GM21619 (cell line): ENCODE results near the gene CCR2.
A peak's percentile ranks its signal among the peaks of the same experiment; 100 is the strongest.
"Not testable (repeated sequence)": the region's sequence is repeated elsewhere in the genome, so short reads cannot be mapped to it uniquely, and the experiment has no call there.

ENCODE experiments used
- ATAC-seq: cut with Tn5 transposase; IDR thresholded peaks from one replicate; pipeline ENCODE4 v1.9.1; 2021; ENCODE audit not compliant: unreplicated experiment

CCR2 gene

GRCh38 chr3:46353647-46354410, at the start of gene CCR2:
Gene CCR2 (plus strand): TSS chr3:46354111. CDS start chr3:46357528, 3,417 bp downstream.
- no peak for ATAC-seq

GRCh38 chr3:46304739-46305138, 49.2 kb upstream of the CCR2 start:
- ATAC-seq = no peak

- no peak for ATAC-seq
These were observed 40.9 kb upstream of the CCR2 start for GRCh38 chr3:46312991-46313390.

GRCh38 chr3:46314517-46314916, 39.4 kb upstream of the CCR2 start:
- no peak for ATAC-seq

GRCh38 chr3:46316206-46316605, 37.7 kb upstream of the CCR2 start:
- no peak for ATAC-seq

DNA sequence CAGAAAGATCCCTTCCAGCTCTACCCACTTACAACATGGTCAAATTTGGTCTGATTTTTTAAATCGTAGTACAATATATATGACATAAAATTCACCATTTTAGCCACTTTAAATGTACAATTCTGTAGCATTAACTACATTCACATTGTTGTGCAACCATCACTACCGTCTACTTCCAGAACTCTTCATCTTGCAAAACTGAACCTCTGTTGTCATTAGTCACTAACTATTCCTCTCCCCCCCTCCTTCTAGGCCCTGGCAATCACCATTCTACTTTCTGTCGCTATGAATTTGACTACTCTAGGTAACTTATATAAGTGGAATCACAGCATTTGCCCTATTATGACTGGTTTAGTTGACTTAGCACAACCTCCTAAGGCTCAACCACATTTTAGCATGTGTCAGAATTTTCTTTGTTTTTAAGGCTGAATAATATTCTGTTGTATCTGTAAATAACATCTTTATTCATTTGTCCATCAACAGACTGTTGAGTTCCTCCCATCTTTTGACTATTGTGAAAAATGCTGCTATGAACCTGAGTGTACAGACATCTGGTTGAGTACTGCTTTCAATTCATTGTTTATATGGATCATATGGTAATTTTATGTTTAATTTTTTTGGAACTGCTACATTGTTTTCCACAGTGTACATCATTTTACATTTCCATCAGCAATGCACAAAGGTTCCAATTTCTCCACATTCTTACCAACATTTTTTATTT, 35.5 kb upstream of the CCR2 start:
- ATAC-seq = no peak

DNA sequence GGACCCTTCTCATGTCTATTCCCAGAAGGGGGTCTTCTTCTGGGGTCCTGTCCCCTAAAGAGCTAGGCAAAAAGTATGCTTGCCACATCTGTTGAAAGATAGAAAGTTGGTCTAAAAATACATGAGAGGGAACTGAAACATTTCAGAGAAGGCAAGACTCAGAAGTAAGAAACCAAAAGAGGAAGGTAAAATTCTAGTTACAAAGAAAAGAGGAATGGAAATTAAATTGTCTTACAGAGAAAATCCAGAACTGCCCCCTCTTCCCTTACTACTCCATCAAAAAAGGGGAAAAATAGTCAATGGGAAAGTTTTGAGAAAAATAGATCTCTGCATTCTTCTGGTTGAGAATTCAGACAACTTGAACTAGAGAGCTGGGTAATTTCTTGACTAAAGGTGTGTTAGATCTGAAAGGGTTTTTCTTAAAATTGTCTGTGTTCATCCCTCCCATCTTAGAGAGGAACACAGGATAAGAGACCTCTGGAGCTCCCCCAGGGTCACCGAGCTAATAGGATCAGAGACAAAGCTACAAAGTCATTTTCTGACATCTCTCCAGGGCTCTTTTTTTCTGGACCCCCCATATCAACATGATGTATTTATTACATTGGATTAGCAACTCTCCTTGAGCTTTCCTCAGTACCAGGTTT, 32.3 kb upstream of the CCR2 start:
- ATAC-seq = no peak

DNA sequence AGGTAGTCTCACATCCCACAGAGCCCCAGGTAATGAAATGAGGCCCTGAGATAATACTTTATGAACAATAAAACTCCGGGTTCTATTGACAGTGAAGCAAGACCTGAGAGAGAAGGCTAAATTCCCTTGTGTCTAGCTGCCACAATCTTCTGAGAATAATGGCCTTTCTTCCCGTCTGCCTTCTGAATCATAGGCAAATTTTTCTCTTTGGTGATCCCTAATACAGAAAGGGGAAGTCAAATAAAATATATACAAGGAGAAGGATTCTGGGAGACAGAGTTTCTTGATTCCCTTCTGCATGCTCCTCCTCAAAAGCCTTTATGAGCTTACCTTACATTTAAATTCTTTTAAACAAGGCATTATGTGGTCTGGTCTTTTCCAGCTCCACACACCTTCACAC, 29.9 kb upstream of the CCR2 start:
- no peak for ATAC-seq

DNA sequence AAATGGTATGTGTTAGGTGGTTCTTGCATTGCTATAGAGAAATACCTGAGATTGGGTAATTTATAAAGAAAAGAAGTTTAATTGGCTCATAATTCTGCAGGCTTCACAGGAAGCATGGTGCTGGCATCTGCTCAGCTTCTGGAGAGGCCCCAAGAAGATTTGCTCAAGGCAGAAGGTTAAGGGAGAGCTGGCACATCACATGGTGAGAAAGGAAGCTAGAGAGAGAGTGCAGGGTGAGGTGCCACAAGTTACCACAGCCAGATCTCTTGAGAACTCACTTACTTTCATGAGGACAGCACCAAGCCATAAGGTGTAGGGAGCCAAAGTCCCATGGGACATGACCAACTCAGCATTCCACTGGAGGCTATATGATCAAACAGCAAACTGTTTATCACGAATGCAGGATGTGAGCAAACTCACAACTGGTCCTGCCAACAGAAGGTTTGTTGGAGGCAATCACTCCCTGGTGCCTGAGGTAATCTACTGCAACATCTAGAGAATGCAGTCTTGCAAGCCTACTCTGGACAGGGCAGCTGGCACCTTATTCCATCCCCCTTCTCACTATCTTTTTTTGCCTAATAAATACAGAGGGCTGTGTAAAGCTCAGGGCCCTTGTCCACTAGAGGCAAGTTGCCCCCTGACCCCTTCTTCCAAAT, 28.1 kb upstream of the CCR2 start:
- no peak for ATAC-seq

DNA sequence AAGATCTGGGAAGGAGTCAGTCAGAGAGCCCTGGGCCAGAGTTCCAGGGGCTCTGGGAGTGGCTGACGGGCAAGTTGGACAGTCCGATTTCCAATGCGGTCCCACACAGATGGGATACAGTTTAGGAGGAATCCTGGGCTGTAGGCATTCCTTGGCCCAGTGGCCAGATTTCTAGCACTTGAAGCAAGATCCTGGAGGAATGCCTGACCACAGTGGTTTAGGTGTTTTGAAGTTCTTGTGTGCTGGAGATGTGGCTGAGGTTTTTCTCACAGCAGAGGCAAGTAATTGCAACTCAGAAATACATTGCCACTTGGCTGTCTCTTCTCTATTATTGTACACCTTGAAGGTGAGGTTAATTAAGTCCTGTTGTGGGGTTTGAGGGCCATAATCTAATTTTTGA, 23.2 kb upstream of the CCR2 start:
- not testable (repeated sequence) for ATAC-seq

DNA sequence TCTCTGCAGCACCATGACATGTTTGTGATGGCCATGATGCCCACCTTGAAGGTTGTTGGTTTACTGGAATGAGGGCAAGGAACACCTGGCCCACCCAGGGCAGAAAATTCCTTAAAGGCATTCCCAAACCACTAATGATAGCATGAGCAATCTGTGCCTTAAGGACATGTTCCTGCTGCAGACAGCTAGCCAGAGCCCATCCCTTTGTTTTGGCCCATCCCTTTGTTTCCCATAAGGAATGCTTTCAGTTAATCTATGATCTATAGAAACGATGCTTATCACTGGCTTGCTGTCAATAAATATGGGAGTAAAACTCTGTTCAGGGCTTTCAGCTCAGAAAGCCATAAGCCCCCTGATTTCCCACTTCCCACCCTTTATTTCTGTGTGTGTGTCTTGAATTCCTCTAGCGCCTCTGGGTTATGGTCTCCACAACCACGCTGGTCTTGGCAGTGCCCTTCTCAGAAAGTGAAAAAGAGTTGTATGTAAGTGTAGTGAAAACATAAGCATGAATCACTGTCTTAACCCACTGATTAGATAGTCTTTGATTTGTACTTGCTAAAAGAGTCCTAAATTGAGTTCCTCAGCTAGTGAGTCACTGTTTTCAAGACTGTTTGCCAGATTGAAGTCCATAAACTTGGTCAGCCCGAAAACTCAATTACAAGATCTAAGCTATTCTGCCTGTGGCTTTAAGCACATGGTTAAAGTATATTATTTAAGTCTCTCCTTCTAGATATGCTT, 19.0 kb upstream of the CCR2 start:
- ATAC-seq = no peak

- no peak for ATAC-seq
These were observed 18.4 kb upstream of the CCR2 start for GRCh38 chr3:46335541-46335940.

DNA sequence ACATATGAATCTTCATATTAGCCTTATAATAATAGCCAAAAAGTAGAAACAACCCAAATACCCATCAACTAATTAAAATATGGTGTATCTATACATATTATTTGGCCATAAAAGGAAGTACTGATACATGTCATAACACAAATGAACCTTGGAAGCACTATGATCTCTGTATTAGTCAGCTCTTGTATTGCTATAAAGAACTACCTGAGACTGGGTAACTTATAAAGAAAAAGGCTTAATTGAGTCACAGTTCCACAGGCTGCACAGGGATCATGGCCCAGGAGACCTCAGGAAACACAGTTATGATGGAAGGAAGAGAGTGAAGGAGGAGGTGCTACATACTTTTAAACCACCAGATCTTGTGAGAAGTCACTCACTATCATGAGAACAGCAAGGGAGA, 16.0 kb upstream of the CCR2 start:
- ATAC-seq = no peak

GRCh38 chr3:46338840-46339239, 15.1 kb upstream of the CCR2 start:
- no peak for ATAC-seq

DNA sequence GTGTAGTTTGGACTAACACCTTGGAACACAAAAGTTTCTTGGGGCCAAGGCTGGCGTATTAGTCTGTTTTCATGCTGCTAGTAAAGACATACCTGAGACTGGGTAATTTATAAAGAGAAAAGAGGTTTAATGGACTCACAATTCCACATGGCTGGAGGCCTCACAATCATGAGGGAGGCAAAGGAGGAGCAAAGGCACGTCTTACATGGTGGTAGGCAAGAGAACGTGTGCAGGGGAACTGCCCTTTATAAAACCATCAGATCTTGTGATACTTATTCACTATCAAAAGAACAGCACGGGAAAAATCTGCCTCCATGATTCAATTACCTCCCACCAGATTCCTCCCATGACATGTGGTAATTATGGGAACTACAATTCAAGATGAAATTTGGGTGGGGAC, 9.4 kb upstream of the CCR2 start:
- no peak for ATAC-seq

DNA sequence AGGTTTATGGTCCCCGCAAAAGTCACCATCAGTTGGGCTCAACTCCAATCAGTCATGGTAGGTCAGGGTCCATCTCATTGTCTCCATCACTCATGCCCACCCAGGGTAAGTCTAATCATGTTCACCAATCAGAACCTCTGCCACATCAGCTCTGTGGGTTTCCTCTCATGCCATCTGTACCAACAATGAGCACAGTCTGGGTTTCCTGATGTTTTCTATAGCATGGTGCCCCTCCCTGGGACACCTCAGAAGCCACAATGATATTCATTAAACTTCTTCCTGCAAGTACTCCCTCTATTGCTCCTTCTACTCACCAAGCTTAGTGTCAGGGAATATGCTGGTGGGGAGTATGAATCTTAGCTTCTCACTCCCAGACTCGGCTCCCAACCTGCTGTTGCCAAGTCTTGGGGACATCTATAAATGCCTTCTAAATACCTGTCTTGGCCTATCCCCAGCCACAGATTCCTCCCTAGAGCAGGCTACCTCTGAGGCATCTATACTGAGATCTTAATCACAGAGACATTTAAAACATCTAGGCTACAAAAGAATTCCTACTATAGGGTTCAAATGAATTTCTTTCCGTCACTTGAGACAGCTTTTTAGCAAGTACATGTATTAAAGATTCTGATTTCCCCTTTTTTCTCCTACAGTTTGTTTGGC, 5.0 kb upstream of the CCR2 start:
- no peak for ATAC-seq

- ATAC-seq = peak; percentile 65
These were observed 4.2 kb upstream of the CCR2 start for GRCh38 chr3:46349484-46350261.

- ATAC-seq = peak; percentile 35
These were observed 3.7 kb upstream of the CCR2 start for GRCh38 chr3:46350262-46350565.

DNA sequence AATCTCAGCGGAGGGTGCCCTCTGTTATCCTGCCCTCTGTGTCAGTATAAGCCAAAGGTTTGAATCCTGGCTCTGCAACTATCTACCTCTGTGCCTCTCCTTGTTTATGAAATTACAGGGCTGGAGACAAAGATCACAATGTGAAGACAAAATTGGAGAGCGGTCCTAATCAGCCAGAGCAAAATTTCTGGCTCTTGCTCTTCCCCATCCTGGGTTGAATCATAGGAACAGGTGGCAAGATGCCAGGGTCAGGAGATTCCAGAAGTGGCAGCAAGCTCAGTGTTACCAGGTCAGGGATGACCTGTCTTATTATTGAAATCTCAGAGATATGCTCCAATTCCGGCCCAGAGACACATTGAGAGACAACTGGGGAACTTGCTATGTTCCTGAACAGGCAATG, 2.3 kb upstream of the CCR2 start:
- no peak for ATAC-seq

- ATAC-seq = no peak
These were observed 821 bp upstream of the CCR2 start for GRCh38 chr3:46353090-46353489.
